Kidney (tissue), 14 donors: ENCODE data around the gene KIF11. TPM values are rescaled to one million over a fixed set of nuclear protein-coding genes. Genes with fewer than 3 reads are reported as not detected.
A peak's percentile ranks its signal among the peaks of the same experiment; 100 is the strongest.

Experiments
- DNase-seq, 5 donors: peaks; one replicate each; pipeline ENCODE4 v3.0.0-alpha.2; 2013 to 2020
- FAIRE-seq: peaks from 2 replicates; lab custom pipeline; 2012; peaks lifted over from hg19 to GRCh38; lab: Jason Lieb, UNC
- H3K27ac ChIP-seq, 2 donors: one replicate each; pipeline ENCODE4 v1.7.0; 2013; ENCODE audit warnings: low read depth in 2 of 2, low read length in 2 of 2, inconsistent platforms in 1 of 2
- H3K27me3 ChIP-seq: one replicate; pipeline ENCODE4 v1.7.1; 2013; ENCODE audit warnings: low read length, inconsistent platforms; ENCODE audit not compliant: control insufficient read depth, insufficient read depth
- H3K36me3 ChIP-seq, 3 donors: one replicate each; pipeline versions ENCODE4 v1.7.0 to v1.7.1; 2013; ENCODE audit warnings: low read length in 3 of 3, control low read depth in 1 of 3, inconsistent platforms in 1 of 3; ENCODE audit not compliant: insufficient read depth in 3 of 3, control insufficient read depth in 2 of 3
- H3K4me1 ChIP-seq, 3 donors: one replicate each; pipeline versions ENCODE4 v1.7.0 to v1.7.1; 2013; ENCODE audit warnings: low read length in 3 of 3, inconsistent platforms in 1 of 3, low read depth in 1 of 3; ENCODE audit not compliant: control insufficient read depth in 2 of 3, insufficient read depth in 2 of 3
- H3K4me3 ChIP-seq, 3 donors: one replicate each; pipeline versions ENCODE4 v1.7.0 to v1.8.1; 2013; ENCODE audit warnings: low read length in 3 of 3, control low read depth in 1 of 3, inconsistent platforms in 1 of 3
- H3K9ac ChIP-seq, 3 donors: one replicate each; pipeline versions ENCODE4 v1.7.0 to v1.7.1; 2013; ENCODE audit warnings: low read length in 3 of 3, control low read depth in 1 of 3, inconsistent platforms in 1 of 3
- H3K9me3 ChIP-seq, 3 donors: one replicate each; pipeline versions ENCODE4 v1.7.0 to v1.7.1; 2013; ENCODE audit warnings: low read length in 3 of 3, control low read depth in 1 of 3, inconsistent platforms in 1 of 3; ENCODE audit not compliant: control insufficient read depth in 2 of 3, insufficient read depth in 1 of 3
- CTCF ChIP-seq: IDR thresholded peaks from 3 replicates; pipeline ENCODE4 v1.5.1; 2012; ENCODE audit warnings: mild to moderate bottlenecking, moderate library complexity, borderline replicate concordance; ENCODE audit not compliant: insufficient read depth; ENCODE audit errors: extremely low read depth
- intact Hi-C: fragments of 100-400 bp; cut with DNase I; formaldehyde crosslinking; loops from one replicate; pipeline ENCODE4 v1.11.1; 2022
- polyA plus RNA-seq: library from polyadenylated mRNA; stranded (reverse); fragments of 350-450 nt; fragmentation: Illumina TruSeq; extraction: RNeasy Lipid Tissue Mini Kit (QIAGEN cat#74804); gene quantifications from one replicate; pipeline ENCODE4 v1.2.3, GENCODE V29; 2014; ENCODE audit warnings: low read depth, low replicate concordance; ENCODE audit not compliant: insufficient read depth
- total RNA-seq: library from RNA; stranded (reverse); fragmentation: NEBNext Ultra II Directional; extraction: Animal tissue kit (Norgen Biotek cat#: 25700); gene quantifications from one replicate; pipeline ENCODE4 v1.2.1, GENCODE V29; 2021
- donor health status: control.
- donor health status: control.
- donor health status: control.
- donor health status: control.
- donor health status: control.
- donor health status: DM: yes; HTN: yes; CAD: no.
- donor health status: Normal renal cell carcinoma (clear cell type).

The KIF11 gene
- total and polyA plus RNA-seq, 2 donors from 2014 or later: 0.39 to 1.6 TPM

- FAIRE-seq: no peak
- H3K27ac ChIP-seq: no peak overlapping the region
- intact Hi-C loops: no loop called here
- H3K27me3 ChIP-seq: peaks cover 48% of the 10 kb centered on the region
- H3K9ac ChIP-seq: no peak overlapping the region
- H3K4me3 ChIP-seq: no peak overlapping the region
- peaks cover 0 to 5% (median 0%) of the 10 kb centered on the region in 3 donors for H3K4me1 ChIP-seq
- no peaks in the 10 kb centered on the region for H3K36me3 ChIP-seq
- no peak for TF ChIP-seq CTCF
- H3K9me3 ChIP-seq: no peaks in the 10 kb centered on the region
- DNase-seq: no peak
These were observed 105.0 kb downstream of the KIF11 start for GRCh38 chr10:92697663-92698511.

DNA sequence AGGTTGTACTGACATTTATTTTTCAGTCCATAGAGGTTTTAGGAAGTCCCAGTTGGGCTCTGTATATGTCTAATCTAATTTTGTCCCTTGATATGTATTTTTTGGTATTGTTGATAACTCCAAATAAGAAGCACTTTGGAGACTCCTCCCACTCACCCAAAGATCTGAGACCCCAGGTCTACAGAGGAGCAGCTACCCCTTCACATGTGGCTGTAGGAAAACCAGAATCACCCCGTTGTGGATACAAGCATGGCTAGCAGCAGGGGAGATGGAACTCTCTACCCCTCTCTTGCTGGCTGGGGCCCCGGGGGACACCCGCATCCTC is 106.2 kb downstream of the KIF11 start:
- peaks cover 0 to 5% (median 0%) of the 10 kb centered on the region in 3 donors for H3K4me1 ChIP-seq
- intact Hi-C loops: no loop called here
- no peak overlapping the region for H3K27ac ChIP-seq
- H3K36me3 ChIP-seq: no peaks in the 10 kb centered on the region
- no peak for DNase-seq
- H3K4me3 ChIP-seq: peak overlapping the region in 2 of 3 donors; percentile 34 to 52
- peaks cover 39% of the 10 kb centered on the region for H3K27me3 ChIP-seq
- FAIRE-seq: no peak
- no peaks in the 10 kb centered on the region for H3K9me3 ChIP-seq
- no peak overlapping the region for H3K9ac ChIP-seq
- no peak for TF ChIP-seq CTCF

DNA sequence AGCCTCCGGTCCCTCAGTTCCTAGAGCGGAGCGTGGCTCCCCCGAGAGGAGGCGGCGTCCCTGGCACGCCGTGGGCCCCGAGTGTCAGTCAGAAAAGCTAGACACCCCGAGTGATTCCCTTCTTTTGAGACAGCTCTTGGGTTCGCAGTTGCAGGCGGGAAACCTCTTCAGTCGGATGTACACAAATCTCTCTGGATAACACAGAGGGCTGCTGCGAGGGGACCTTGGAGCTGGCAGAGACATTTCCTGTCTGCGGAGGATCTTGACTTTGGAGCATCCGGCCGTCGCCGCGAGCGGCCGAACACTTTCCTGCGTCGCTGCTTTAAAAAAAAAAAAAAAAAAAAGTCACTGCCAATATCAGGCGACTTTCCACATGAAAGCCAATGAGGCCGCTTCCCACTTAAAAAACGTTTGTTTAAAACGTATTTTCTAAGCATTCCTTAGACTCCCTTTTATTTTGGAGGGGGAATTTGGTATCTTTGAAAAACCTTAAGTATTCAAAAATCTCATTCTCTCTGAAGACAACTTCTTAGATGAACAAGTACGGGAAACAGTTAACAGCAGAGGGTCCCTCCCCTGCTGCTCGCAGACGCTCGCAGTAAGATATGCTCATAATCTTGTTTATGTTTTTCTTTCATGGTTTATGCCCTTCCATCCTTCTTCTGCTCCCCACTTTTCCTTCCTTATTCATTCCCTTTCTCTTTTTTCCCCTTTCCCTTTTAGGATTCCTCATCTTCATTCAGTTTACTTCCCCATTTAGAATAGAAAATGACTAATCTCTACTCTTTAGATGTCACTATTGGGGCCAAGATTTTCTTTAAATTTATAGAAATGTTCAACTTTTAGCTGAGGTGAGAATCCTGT is 106.8 kb downstream of the KIF11 start:
- Histone ChIP-seq H3K9ac (peak overlapping the region in 2 of 3 donors; percentile 9 to 12), H3K27me3 (peaks cover 33% of the 10 kb centered on the region)

More for the DNA sequence above, 106.8 kb downstream of the KIF11 start:
- Histone ChIP-seq H3K36me3 (no peaks in the 10 kb centered on the region), H3K9me3 (no peaks in the 10 kb centered on the region), H3K4me1 (peaks cover 0 to 5% (median 0%) of the 10 kb centered on the region in 3 donors), H3K4me3 (peak overlapping the region; percentile 31 to 52 (median 34)), H3K27ac (no peak overlapping the region)
- peak in 4 of 5 donors; percentile 63 to 76 (median 66) for DNase-seq
- intact Hi-C loops: no loop called here
- FAIRE-seq: no peak
- no peak for TF ChIP-seq CTCF
